ENCODE data around the gene PRKACG.

- TF ChIP-seq CTCF (IDR thresholded peaks at IDR 0.05; ENCODE audit: low read depth, low read length, poor library complexity, severe bottlenecking), result no peak
- no peak for TF ChIP-seq EZH2phosphoT487 (IDR thresholded peaks at IDR 0.05; ENCODE audit: borderline replicate concordance, low read length)
Measured at GRCh38 chr9:68998812-68999211, 15.1 kb downstream of the PRKACG start.

Data from DOHH2 (cell line).